Uterus (tissue), 4 donors: Measurements from ENCODE around the gene CYP4F8. TPM values are rescaled to one million over a fixed set of nuclear protein-coding genes. Genes with fewer than 3 reads are reported as not detected.

Experiments
- DNase-seq, 2 donors: peaks; one replicate each; pipeline ENCODE4 v3.0.0-alpha.2; 2019 to 2020
- H3K27ac ChIP-seq, 2 donors: fragments of 200-600 bp; sonication (generic); 1 replicate in 1 of 2; 2 replicates in 1 of 2; pipeline ENCODE4 v1.5.1; 2016 to 2018
- H3K27me3 ChIP-seq, 2 donors: fragments of 200-600 bp; sonication (generic); one replicate each; pipeline ENCODE4 v1.5.1; 2018 to 2019; ENCODE audit warnings: control low read depth in 1 of 2
- H3K36me3 ChIP-seq, 2 donors: fragments of 200-600 bp; sonication (generic); one replicate each; pipeline ENCODE4 v1.5.1; 2019; ENCODE audit warnings: control low read depth in 1 of 2
- H3K4me1 ChIP-seq, 2 donors: fragments of 200-600 bp; sonication (generic); one replicate each; pipeline ENCODE4 v1.5.1; 2018 to 2019; ENCODE audit warnings: control low read depth in 1 of 2
- H3K4me3 ChIP-seq, 2 donors: fragments of 200-600 bp; sonication (generic); 1 replicate in 1 of 2; 2 replicates in 1 of 2; pipeline ENCODE4 v1.5.1; 2018 to 2019; ENCODE audit warnings: mild to moderate bottlenecking in 1 of 2
- H3K9me3 ChIP-seq, 2 donors: fragments of 200-600 bp; sonication (generic); one replicate each; pipeline ENCODE4 v1.5.1; 2019; ENCODE audit warnings: control low read depth in 1 of 2
- CTCF ChIP-seq, 4 experiments: fragments of 200-600 bp in 2 of 4; fragments of 450-650 bp in 2 of 4; sonication (generic) in 2 of 4; IDR thresholded peaks; one replicate each; pipeline ENCODE4 v1.5.1; 2016 to 2019; ENCODE audit warnings: antibody characterized with exemption in 4 of 4, mild to moderate bottlenecking in 2 of 4, moderate library complexity in 1 of 4
- POLR2A ChIP-seq, 2 donors: fragments of 450-650 bp; IDR thresholded peaks; one replicate each; pipeline ENCODE4 v1.6.1; 2016; ENCODE audit warnings: antibody characterized with exemption in 2 of 2, mild to moderate bottlenecking in 1 of 2, moderate library complexity in 1 of 2
- intact Hi-C: fragments of 100-400 bp; cut with DNase I; formaldehyde crosslinking; loops from one replicate; pipeline ENCODE4 v1.15.1; 2023; ENCODE audit warnings: low total_unique reads
- total RNA-seq, 4 donors: library from RNA; depleted of rRNA in 3 of 4; stranded (reverse); fragments of >200 nt in 3 of 4; gene quantifications; one replicate each; pipeline versions ENCODE4 v1.1.0 to v1.2.4, GENCODE V29; 2014 to 2023
- donor health status: DM: yes; HTN: yes; CAD: no.

The CYP4F8 gene
- total RNA-seq, 4 donors from 2014 or later, result 1.5 TPM; not detected in 3

- no peak overlapping the region for H3K4me3 ChIP-seq
- intact Hi-C loops, result no loop called here
- H3K4me1 ChIP-seq, result no peaks in the 10 kb centered on the region
- TF ChIP-seq POLR2A (IDR thresholded peaks at IDR 0.05) (no peak), CTCF (IDR thresholded peaks at IDR 0.05) (no peak)
- DNase-seq, result no peak
- H3K27me3 ChIP-seq, result no peaks in the 10 kb centered on the region
- no peaks in the 10 kb centered on the region for H3K9me3 ChIP-seq
- H3K36me3 ChIP-seq, result no peaks in the 10 kb centered on the region
- no peak overlapping the region for H3K27ac ChIP-seq
These were observed 48.2 kb downstream of the CYP4F8 start for GRCh38 chr19:15663247-15663646.

- Histone ChIP-seq H3K4me1 (no peaks in the 10 kb centered on the region), H3K4me3 (no peak overlapping the region), H3K9me3 (no peaks in the 10 kb centered on the region), H3K27me3 (no peaks in the 10 kb centered on the region), H3K36me3 (no peaks in the 10 kb centered on the region), H3K27ac (no peak overlapping the region)
- intact Hi-C loops, result no loop called here
- TF ChIP-seq CTCF (IDR thresholded peaks at IDR 0.05) (no peak), POLR2A (IDR thresholded peaks at IDR 0.05) (no peak)
- no peak for DNase-seq
These were observed 51.2 kb downstream of the CYP4F8 start for GRCh38 chr19:15666186-15666585.

GRCh38 chr19:15666883-15667282 is 51.9 kb downstream of the CYP4F8 start:
- DNase-seq, result no peak
- H3K4me3 ChIP-seq, result no peak overlapping the region
- H3K27me3 ChIP-seq, result no peaks in the 10 kb centered on the region
- no peaks in the 10 kb centered on the region for H3K4me1 ChIP-seq
- no peak overlapping the region for H3K27ac ChIP-seq
- H3K36me3 ChIP-seq, result no peaks in the 10 kb centered on the region
- TF ChIP-seq CTCF (IDR thresholded peaks at IDR 0.05) (no peak), POLR2A (IDR thresholded peaks at IDR 0.05) (no peak)
- no peaks in the 10 kb centered on the region for H3K9me3 ChIP-seq
- intact Hi-C loops, result no loop called here

- Histone ChIP-seq H3K9me3 (no peaks in the 10 kb centered on the region), H3K4me1 (peaks cover 0 to 5% of the 10 kb centered on the region in 2 donors), H3K27ac (no peak overlapping the region), H3K36me3 (no peaks in the 10 kb centered on the region), H3K27me3 (no peaks in the 10 kb centered on the region), H3K4me3 (no peak overlapping the region)
- no peak for TF ChIP-seq POLR2A (IDR thresholded peaks at IDR 0.05)
- no peak for TF ChIP-seq CTCF (IDR thresholded peaks at IDR 0.05)
- intact Hi-C loops, result no loop called here
- DNase-seq, result no peak
These were observed 54.4 kb downstream of the CYP4F8 start for GRCh38 chr19:15669440-15669839.

- no peak for TF ChIP-seq POLR2A (IDR thresholded peaks at IDR 0.05)
- no peak for TF ChIP-seq CTCF (IDR thresholded peaks at IDR 0.05)
- Histone ChIP-seq H3K4me3 (no peak overlapping the region), H3K27me3 (no peaks in the 10 kb centered on the region), H3K9me3 (no peaks in the 10 kb centered on the region), H3K36me3 (no peaks in the 10 kb centered on the region), H3K27ac (no peak overlapping the region), H3K4me1 (peaks cover 0 to 5% of the 10 kb centered on the region in 2 donors)
- DNase-seq, result no peak
- intact Hi-C loops, result no loop called here
These were observed 54.9 kb downstream of the CYP4F8 start for GRCh38 chr19:15669891-15670290.
